Measurements from ENCODE around the gene CASP2. TPM values are rescaled to one million over a fixed set of nuclear protein-coding genes. Genes with fewer than 3 reads are reported as not detected.

CASP2 gene
- total and polyA plus RNA-seq, 10 of the 15 experiments (the other 5 are each of a cell fraction or from before 2014, with no cell fraction given), result 12.1 to 60.4 (median 26.2) TPM

- TF ChIP-seq JUND (IDR thresholded peaks at IDR 0.05; ENCODE audit: low read depth, low read length) (no peak), USF1 (IDR thresholded peaks at IDR 0.05; ENCODE audit: borderline replicate concordance, extremely low read length, insufficient read depth, low read depth, low read length) (no peak), NKRF (conservative IDR thresholded peaks at IDR 0.05) (peak; percentile 87), ETV6 (conservative IDR thresholded peaks at IDR 0.05 in 1 of 2, IDR thresholded peaks at IDR 0.05 in 1 of 2; ENCODE audit: borderline replicate concordance in 1 of 2, low read depth in 1 of 2) (no peak), ASH2L (IDR thresholded peaks at IDR 0.05; ENCODE audit: borderline replicate concordance, low read depth) (0 out of 2 replicates have a peak, but pooled peaks have one; percentile 39), HDGF (IDR thresholded peaks at IDR 0.05) (peak; percentile 65; the same call in 1 of the 2 replicates), BCL11A (IDR thresholded peaks at IDR 0.05; ENCODE audit: low read depth, low read length) (no peak), BCL3 (IDR thresholded peaks at IDR 0.05; ENCODE audit: borderline replicate concordance, insufficient read depth, low read depth, low read length, poor library complexity, severe bottlenecking) (no peak), MTA3 (IDR thresholded peaks at IDR 0.05; ENCODE audit: borderline replicate concordance, low read length) (no peak), RBBP5 (conservative IDR thresholded peaks at IDR 0.05) (no peak), SREBF1 (IDR thresholded peaks at IDR 0.05; ENCODE audit: low read length) (no peak), NFYA (IDR thresholded peaks at IDR 0.05; ENCODE audit: borderline replicate concordance, low read depth, low read length) (no peak), POLR2AphosphoS2 (IDR thresholded peaks at IDR 0.05; ENCODE audit: low read depth, low read length) (peak; percentile 76), ZNF217 (IDR thresholded peaks at IDR 0.05) (no peak), ATF7 (IDR thresholded peaks at IDR 0.05; ENCODE audit: low read depth) (peak; percentile 46), NR2F1 (conservative IDR thresholded peaks at IDR 0.05) (peak; percentile 51), STAT1 (conservative IDR thresholded peaks at IDR 0.05) (no peak), POU2F2 (IDR thresholded peaks at IDR 0.05; ENCODE audit: borderline replicate concordance, low read depth, low read length) (0 out of 3 replicates have a peak, but pooled peaks have one; percentile 23), CEBPB (IDR thresholded peaks at IDR 0.05; ENCODE audit: borderline replicate concordance in 1 of 2, low read depth in 2 of 2, low read length in 2 of 2) (no peak), CHD4 (IDR thresholded peaks at IDR 0.05) (no peak), CHD2 (IDR thresholded peaks at IDR 0.05; ENCODE audit: borderline replicate concordance, low read depth, low read length) (no peak), ELK1 (IDR thresholded peaks at IDR 0.05; ENCODE audit: low read depth, low read length) (peak; percentile 39; the same call in 1 of the 2 replicates), SREBF2 (IDR thresholded peaks at IDR 0.05; ENCODE audit: low read length) (no peak), BHLHE40 (IDR thresholded peaks at IDR 0.05; ENCODE audit: borderline replicate concordance in 1 of 2, low read depth in 2 of 2, low read length in 1 of 2) (peak; percentile 5 to 65; a peak in 2 of 4 replicates), TCF7 (IDR thresholded peaks at IDR 0.05; ENCODE audit: borderline replicate concordance) (peak; percentile 27; the same call in 1 of the 2 replicates)
Measured at GRCh38 chr7:143263266-143264195, 24.6 kb upstream of the CASP2 start, which contains the start of gene GSTK1 (continued).
